Activated naive CD4-positive, alpha-beta T cell treated with Interleukin-2 at 50 U/mL for 16 hours (primary cell): ENCODE results near the gene CT45A1.
A peak's percentile ranks its signal among the peaks of the same experiment; 100 is the strongest.
"Not testable (repeated sequence)": the region's sequence is repeated elsewhere in the genome, so short reads cannot be mapped to it uniquely, and the experiment has no call there.

Experiments used
- DNase-seq: peaks from one replicate; pipeline ENCODE4 v3.0.0-alpha.2; 2020

Gene CT45A1, protein sequence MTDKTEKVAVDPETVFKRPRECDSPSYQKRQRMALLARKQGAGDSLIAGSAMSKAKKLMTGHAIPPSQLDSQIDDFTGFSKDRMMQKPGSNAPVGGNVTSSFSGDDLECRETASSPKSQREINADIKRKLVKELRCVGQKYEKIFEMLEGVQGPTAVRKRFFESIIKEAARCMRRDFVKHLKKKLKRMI

GRCh38 chrX:135713183-135713689 is at the start of gene CT45A1:
Gene CT45A1, plus strand, starts transcription at chrX:135713639. Its CDS starts 5,302 bp downstream, at chrX:135718941.
- not testable (repeated sequence) for DNase-seq

- not testable (repeated sequence) for DNase-seq
Measured at GRCh38 chrX:135672979-135673378, 40.5 kb upstream of the CT45A1 start.

GRCh38 chrX:135688137-135688536 is 25.3 kb upstream of the CT45A1 start:
- DNase-seq, result no peak

DNA sequence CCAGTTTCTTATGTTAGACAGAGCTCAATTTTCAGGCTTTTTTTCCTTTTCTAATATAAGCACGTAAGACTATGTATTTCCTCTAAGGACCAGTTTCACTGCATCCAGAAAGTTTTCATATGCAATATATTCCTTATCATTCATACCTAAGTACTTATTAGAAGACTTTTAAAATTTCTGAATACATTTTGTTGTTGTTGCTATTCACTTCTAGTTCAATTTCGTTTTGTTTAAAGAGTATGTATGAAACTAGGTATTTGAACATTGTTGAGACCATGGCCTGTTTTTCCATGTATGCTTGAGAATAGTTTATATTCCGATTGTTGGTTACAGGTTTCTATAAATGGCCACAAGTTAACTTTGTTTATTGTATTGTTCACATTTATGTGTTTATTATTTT is 18.0 kb upstream of the CT45A1 start:
- DNase-seq, result no peak

- DNase-seq, result no peak
Measured at GRCh38 chrX:135697601-135698000, 15.8 kb upstream of the CT45A1 start.

GRCh38 chrX:135698924-135699323 is 14.5 kb upstream of the CT45A1 start:
- DNase-seq, result no peak

DNA sequence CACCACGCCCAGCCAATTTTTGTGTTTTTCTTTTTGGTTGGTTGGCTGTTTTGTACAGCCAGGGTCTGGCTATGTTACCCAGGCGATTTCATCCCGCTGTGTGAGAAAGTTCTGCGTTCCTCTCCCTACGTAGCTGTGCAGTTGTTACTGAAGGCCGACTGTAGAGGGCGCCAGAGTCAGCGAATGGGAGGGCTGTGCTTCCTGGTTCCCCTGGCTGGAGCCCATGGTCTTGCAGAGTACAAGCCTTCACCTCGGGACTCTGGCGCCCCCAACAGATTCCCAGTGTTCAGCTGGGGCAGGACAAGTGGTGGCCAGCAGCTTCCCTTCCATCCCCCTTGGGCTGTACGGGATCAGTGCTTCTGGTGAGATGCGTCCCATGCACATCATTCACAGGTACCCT is 5.6 kb upstream of the CT45A1 start:
- peak; percentile 3 for DNase-seq

GRCh38 chrX:135713795-135714194 is 356 bp downstream of the CT45A1 start:
- DNase-seq, result no peak

GRCh38 chrX:135734666-135735065 is 21.2 kb downstream of the CT45A1 start:
- not testable (repeated sequence) for DNase-seq

DNA sequence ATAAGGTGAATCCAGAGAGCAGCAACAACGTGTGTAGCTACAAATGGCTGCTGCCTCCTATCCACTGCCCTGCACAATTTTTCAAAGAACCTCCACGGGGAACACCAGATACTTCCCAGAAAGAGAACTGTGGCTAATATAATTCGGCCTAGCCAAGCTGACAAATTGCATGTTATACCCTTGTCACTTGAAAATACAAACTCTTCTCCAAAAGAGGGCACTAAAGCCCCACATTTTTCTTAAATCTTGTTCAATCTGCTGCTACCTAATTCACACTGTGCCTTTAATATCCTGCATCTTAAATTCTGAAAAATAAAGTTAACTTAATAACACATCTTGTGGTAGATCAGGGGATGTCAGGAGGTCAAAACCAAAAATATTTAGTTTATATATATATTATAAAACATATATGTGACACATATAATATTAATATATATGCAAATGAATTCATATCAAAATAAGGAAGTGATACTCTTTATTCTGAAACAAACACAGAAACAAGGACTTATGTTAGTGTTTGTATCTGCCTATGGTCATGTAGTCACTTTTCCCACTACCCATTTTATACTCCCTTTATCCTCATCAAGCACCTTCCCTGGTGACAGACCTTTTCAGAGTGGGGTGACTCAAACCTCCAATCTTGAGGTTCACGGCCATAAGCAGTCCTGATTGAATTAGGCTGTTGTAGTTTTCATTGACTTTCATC is 24.1 kb downstream of the CT45A1 start:
- no peak for DNase-seq

DNA sequence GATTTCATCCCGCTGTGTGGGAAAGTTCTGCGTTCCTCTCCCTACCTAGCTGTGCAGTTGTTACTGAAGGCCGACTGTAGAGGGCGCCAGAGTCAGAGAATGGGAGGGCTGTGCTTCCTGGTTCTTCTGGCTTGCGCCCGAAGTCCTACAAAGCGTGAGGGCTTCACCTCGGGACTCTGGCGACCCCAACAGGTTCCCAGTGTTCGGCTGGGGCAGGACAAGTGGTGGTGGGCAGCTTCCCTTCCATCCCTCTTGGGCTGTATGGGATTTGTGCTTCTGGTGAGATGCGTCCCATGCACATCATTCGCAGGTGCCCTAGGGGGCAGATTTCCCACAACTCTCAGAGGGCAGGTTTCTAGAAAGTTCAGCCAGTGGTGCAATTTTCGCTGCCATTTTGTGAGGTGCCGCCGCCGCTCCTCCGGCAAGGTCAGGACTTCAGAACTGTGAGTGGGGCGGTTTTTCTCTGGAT is 27.3 kb downstream of the CT45A1 start:
- peak; percentile 25 for DNase-seq

GRCh38 chrX:135741192-135741715 is 27.8 kb downstream of the CT45A1 start:
- DNase-seq, result no peak

DNA sequence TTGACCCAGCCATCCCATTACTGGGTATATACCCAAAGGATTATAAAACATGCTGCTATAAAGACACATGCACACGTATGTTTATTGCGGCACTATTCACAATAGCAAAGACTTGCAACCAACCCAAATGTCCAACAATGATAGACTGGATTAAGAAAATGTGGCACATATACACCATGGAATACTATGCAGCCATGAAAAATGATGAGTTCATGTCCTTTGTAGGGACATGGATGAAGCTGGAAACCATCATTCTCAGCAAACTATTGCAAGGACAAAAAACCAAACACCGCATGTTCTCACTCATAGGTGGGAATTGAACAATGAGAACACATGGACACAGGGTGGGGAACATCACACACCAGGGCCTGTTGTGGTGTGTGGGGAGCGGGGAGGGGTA is 31.3 kb downstream of the CT45A1 start:
- not testable (repeated sequence) for DNase-seq

DNA sequence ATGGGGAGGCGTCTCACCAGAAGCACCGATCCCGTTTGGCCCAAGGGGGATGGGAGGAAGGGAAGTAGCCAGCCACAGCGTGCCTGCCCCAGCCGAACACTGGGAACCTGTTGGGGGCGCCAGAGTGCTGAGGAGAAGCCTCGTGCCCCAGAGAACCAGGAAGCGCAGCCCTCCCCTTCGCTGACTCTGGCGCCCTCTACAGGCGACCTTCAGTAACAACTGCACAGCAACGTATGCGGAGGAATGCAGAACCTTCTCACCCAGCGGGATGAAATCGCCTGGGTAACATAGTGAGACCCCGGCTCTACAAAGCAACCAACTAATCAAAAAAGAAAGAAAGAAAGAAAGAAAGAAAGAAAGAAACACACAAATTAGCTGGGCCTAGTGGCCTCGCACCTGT is 54.7 kb downstream of the CT45A1 start, which contains the start of gene CT45A3:
CT45A3 (minus strand) TSS at position 101 of the 400 bp plus-strand sequence. CDS start 3,747 bp downstream, outside the sequence.
- not testable (repeated sequence) for DNase-seq
